ENCODE measurements around the gene EOLA2. TPM values are rescaled to one million over a fixed set of nuclear protein-coding genes. Genes with fewer than 3 reads are reported as not detected.
A peak's percentile ranks its signal among the peaks of the same experiment; 100 is the strongest.

Gene EOLA2
- total RNA-seq: 10 to 100 TPM; 30.2 to 32.0 TPM

GRCh38 chrX:149938427-149938880 is at the start of gene EOLA2:
Gene EOLA2, minus strand, starts transcription at chrX:149938491. Its CDS starts 4,617 bp downstream, at chrX:149933874.
- Histone ChIP-seq H3K27me3 (replicated peaks; ENCODE audit: insufficient read depth) (no peaks in the 10 kb centered on the region), H3K9me3 (no peaks in the 10 kb centered on the region), H3K27ac (peak within 1 kb of the TSS; percentile 92 to 93), H3K4me3 (peak within 1 kb of the TSS; percentile 56), H3K4me1 (replicated peaks) (no peaks in the 10 kb centered on the region), H3K36me3 (no peaks in the 10 kb centered on the region)
- intact Hi-C loops (cut with DNase I): no loop called here
- peak; percentile 91 for DNase-seq (ENCODE audit: low spot score)
- TF ChIP-seq, protein P1, sequence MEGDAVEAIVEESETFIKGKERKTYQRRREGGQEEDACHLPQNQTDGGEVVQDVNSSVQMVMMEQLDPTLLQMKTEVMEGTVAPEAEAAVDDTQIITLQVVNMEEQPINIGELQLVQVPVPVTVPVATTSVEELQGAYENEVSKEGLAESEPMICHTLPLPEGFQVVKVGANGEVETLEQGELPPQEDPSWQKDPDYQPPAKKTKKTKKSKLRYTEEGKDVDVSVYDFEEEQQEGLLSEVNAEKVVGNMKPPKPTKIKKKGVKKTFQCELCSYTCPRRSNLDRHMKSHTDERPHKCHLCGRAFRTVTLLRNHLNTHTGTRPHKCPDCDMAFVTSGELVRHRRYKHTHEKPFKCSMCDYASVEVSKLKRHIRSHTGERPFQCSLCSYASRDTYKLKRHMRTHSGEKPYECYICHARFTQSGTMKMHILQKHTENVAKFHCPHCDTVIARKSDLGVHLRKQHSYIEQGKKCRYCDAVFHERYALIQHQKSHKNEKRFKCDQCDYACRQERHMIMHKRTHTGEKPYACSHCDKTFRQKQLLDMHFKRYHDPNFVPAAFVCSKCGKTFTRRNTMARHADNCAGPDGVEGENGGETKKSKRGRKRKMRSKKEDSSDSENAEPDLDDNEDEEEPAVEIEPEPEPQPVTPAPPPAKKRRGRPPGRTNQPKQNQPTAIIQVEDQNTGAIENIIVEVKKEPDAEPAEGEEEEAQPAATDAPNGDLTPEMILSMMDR (IDR thresholded peaks at IDR 0.05): peak; percentile 53 to 87 (median 67)
- TF ChIP-seq POLR2A (IDR thresholded peaks at IDR 0.05) (peak; percentile 56), POLR2AphosphoS5 (IDR thresholded peaks at IDR 0.05) (peak; percentile 92)
- WGBS: 0% methylated on average over 22 of the region's 39 CpGs

DNA sequence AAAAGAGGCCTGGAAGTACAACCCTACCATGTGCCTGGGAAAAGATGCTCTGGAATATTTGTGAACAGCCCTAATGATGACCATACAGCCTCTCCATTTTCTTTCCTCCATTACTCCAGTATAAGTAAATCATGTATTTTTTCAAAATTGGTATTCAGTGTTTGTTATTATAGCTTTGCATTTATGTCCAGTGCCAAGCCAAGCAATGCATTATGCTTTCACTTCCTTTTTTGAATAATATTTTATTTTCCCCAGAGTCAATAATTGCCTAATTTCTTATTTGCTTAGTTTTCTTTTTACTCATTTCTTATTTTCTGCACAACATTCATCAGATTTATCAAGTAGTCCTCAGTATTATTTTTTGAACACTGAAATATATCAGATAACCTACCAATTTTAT is 49.3 kb upstream of the EOLA2 start:
- Histone ChIP-seq H3K4me3 (no peak overlapping the region), H3K4me1 (replicated peaks) (no peaks in the 10 kb centered on the region), H3K27ac (no peak overlapping the region), H3K36me3 (no peaks in the 10 kb centered on the region), H3K27me3 (replicated peaks; ENCODE audit: insufficient read depth) (no peaks in the 10 kb centered on the region), H3K9me3 (no peaks in the 10 kb centered on the region)
- intact Hi-C loops (cut with DNase I): no loop called here
- DNase-seq (ENCODE audit: low spot score): no peak
- no peak for TF ChIP-seq POLR2AphosphoS5 (IDR thresholded peaks at IDR 0.05)
- TF ChIP-seq, protein P1 (IDR thresholded peaks at IDR 0.05): no peak
- TF ChIP-seq POLR2A (IDR thresholded peaks at IDR 0.05): no peak

GRCh38 chrX:149984411-149984810 is 46.1 kb upstream of the EOLA2 start:
- no peak for TF ChIP-seq POLR2A (IDR thresholded peaks at IDR 0.05)
- TF ChIP-seq, protein P1 (IDR thresholded peaks at IDR 0.05): no peak
- 100% methylated on average over 1 of the region's 1 CpG for WGBS
- Histone ChIP-seq H3K4me3 (no peak overlapping the region), H3K27ac (no peak overlapping the region), H3K9me3 (no peaks in the 10 kb centered on the region), H3K36me3 (no peaks in the 10 kb centered on the region), H3K27me3 (replicated peaks; ENCODE audit: insufficient read depth) (no peaks in the 10 kb centered on the region), H3K4me1 (replicated peaks) (no peaks in the 10 kb centered on the region)
- DNase-seq (ENCODE audit: low spot score): no peak
- intact Hi-C loops (cut with DNase I): no loop called here

- Histone ChIP-seq H3K9me3 (no peaks in the 10 kb centered on the region), H3K4me1 (replicated peaks) (no peaks in the 10 kb centered on the region), H3K27me3 (replicated peaks; ENCODE audit: insufficient read depth) (no peaks in the 10 kb centered on the region), H3K4me3 (no peak overlapping the region), H3K36me3 (no peaks in the 10 kb centered on the region), H3K27ac (no peak overlapping the region)
- intact Hi-C loops (cut with DNase I): no loop called here
- 74% methylated on average over 3 of the region's 3 CpGs for WGBS
- no peak for DNase-seq (ENCODE audit: low spot score)
- TF ChIP-seq, protein P1 (IDR thresholded peaks at IDR 0.05): no peak
- TF ChIP-seq POLR2AphosphoS5 (IDR thresholded peaks at IDR 0.05): no peak
- no peak for TF ChIP-seq POLR2A (IDR thresholded peaks at IDR 0.05)
Measured at GRCh38 chrX:149982310-149982709, 44.0 kb upstream of the EOLA2 start.

- no peak overlapping the region for H3K4me3 ChIP-seq
- intact Hi-C loops (cut with DNase I): no loop called here
- H3K27me3 ChIP-seq (replicated peaks; ENCODE audit: insufficient read depth): no peaks in the 10 kb centered on the region
- no peak for TF ChIP-seq POLR2A (IDR thresholded peaks at IDR 0.05)
- TF ChIP-seq POLR2AphosphoS5 (IDR thresholded peaks at IDR 0.05): no peak
- no peak for DNase-seq (ENCODE audit: low spot score)
- WGBS: 92% methylated on average over 3 of the region's 3 CpGs
- no peaks in the 10 kb centered on the region for H3K4me1 ChIP-seq (replicated peaks)
- no peak overlapping the region for H3K27ac ChIP-seq
- H3K36me3 ChIP-seq: no peaks in the 10 kb centered on the region
- no peaks in the 10 kb centered on the region for H3K9me3 ChIP-seq
Measured at GRCh38 chrX:149979126-149979644, 40.9 kb upstream of the EOLA2 start.

Measured in prostate gland (tissue), 2 donors.